ENCODE data around the gene ULBP1.

DNA sequence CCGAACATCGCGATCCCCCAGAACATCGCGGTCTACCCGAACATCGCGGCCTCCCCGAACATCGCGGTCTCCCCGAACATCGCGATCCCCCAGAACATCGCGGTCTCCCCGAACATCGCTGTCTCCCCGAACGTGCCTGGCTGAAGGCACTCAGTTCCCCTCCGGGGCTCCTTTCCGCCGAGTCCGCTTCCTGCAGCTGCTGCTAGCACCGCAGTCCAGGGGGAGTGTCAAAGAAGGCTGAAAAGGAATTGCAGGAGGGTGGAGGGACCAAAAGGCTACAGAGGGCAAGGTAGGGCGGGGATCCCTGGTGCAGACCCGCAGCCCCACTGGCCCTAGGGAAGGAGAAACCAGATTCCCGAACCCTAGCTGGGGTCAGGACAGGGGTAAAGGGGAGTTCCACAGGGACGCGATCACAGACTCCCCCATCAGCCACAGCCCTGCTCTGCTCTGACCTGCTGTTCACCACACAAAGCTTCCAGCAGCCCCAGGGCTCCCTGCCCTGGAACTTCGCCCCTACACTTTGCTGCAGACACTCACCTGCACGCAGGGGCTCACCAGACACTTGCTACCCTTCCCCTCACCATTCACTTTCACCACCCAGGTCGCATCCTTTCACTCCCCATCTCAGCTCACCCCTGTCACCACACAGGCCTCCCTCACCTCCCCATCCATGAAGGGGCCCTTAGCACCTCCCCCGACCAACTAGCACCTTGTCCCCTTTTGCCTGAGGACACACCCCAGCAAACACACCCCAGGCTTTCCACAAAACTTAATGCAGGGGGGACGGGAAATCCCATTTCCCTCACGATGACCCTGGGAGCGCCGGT lies 1.7 kb downstream of the ULBP1 start:
- TF ChIP-seq, protein P1, sequence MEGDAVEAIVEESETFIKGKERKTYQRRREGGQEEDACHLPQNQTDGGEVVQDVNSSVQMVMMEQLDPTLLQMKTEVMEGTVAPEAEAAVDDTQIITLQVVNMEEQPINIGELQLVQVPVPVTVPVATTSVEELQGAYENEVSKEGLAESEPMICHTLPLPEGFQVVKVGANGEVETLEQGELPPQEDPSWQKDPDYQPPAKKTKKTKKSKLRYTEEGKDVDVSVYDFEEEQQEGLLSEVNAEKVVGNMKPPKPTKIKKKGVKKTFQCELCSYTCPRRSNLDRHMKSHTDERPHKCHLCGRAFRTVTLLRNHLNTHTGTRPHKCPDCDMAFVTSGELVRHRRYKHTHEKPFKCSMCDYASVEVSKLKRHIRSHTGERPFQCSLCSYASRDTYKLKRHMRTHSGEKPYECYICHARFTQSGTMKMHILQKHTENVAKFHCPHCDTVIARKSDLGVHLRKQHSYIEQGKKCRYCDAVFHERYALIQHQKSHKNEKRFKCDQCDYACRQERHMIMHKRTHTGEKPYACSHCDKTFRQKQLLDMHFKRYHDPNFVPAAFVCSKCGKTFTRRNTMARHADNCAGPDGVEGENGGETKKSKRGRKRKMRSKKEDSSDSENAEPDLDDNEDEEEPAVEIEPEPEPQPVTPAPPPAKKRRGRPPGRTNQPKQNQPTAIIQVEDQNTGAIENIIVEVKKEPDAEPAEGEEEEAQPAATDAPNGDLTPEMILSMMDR (IDR thresholded peaks at IDR 0.05; ENCODE audit: poor library complexity) = no peak
- TF ChIP-seq EZH2phosphoT487 (IDR thresholded peaks at IDR 0.05; ENCODE audit: low read depth, severe bottlenecking, unreplicated experiment) (peak; percentile 54), EZH2 (IDR thresholded peaks at IDR 0.05; ENCODE audit: borderline replicate concordance) (no peak)

Data from hepatocyte (in vitro differentiated cells).